GM23248 (cell line): ENCODE measurements around the gene WDPCP. TPM values are rescaled to one million over a fixed set of nuclear protein-coding genes. Genes with fewer than 3 reads are reported as not detected.

ENCODE experiments used
- DNase-seq: peaks from one replicate; pipeline ENCODE4 v3.0.0-alpha.2; 2015
- H2AFZ ChIP-seq: fragments of 200-600 bp; sonication (generic); 2 replicates; pipeline ENCODE4 v1.6.1; 2016; ENCODE audit warnings: antibody characterized with exemption
- H3F3A ChIP-seq: fragments of 200-600 bp; sonication (generic); 2 replicates; pipeline ENCODE4 v1.6.1; 2016; ENCODE audit warnings: mild to moderate bottlenecking, antibody characterized with exemption, mixed run types; ENCODE audit not compliant: insufficient read depth
- H3K27ac ChIP-seq: fragments of 200-600 bp; sonication (generic); 2 replicates; pipeline ENCODE4 v1.5.1; 2016; ENCODE audit warnings: mild to moderate bottlenecking
- H3K27me3 ChIP-seq: fragments of 200-600 bp; sonication (generic); replicated peaks from 2 replicates; pipeline ENCODE4 v1.6.1; 2016; ENCODE audit warnings: mild to moderate bottlenecking; ENCODE audit not compliant: insufficient read depth
- H3K36me3 ChIP-seq: fragments of 200-600 bp; sonication (generic); 2 replicates; pipeline ENCODE4 v1.6.1; 2016; ENCODE audit warnings: low read depth, mild to moderate bottlenecking
- H3K4me1 ChIP-seq: fragments of 200-600 bp; sonication (generic); 2 replicates; pipeline ENCODE4 v1.6.1; 2016; ENCODE audit warnings: mild to moderate bottlenecking; ENCODE audit not compliant: insufficient read depth
- H3K4me2 ChIP-seq: fragments of 200-600 bp; sonication (generic); one replicate; pipeline ENCODE4 v1.6.1; 2016; ENCODE audit warnings: mild to moderate bottlenecking; ENCODE audit not compliant: unreplicated experiment
- H3K4me3 ChIP-seq: fragments of 200-600 bp; sonication (generic); 2 replicates; pipeline ENCODE4 v1.5.1; 2016; ENCODE audit warnings: mild to moderate bottlenecking
- H3K79me2 ChIP-seq: fragments of 200-600 bp; sonication (generic); 2 replicates; pipeline ENCODE4 v1.6.1; 2016; ENCODE audit warnings: mild to moderate bottlenecking; ENCODE audit not compliant: insufficient read depth
- H3K9ac ChIP-seq: fragments of 200-600 bp; sonication (generic); 2 replicates; pipeline ENCODE4 v1.6.1; 2016; ENCODE audit warnings: mild to moderate bottlenecking
- H3K9me2 ChIP-seq: fragments of 200-600 bp; sonication (generic); 2 replicates; pipeline ENCODE4 v1.6.1; 2016; ENCODE audit warnings: mixed run types, mild to moderate bottlenecking, moderate library complexity; ENCODE audit not compliant: insufficient read depth
- H3K9me3 ChIP-seq: fragments of 200-600 bp; sonication (generic); one replicate; pipeline ENCODE4 v1.6.1; 2017; ENCODE audit warnings: low read depth
- H4K20me1 ChIP-seq: fragments of 200-600 bp; sonication (generic); 2 replicates; pipeline ENCODE4 v1.6.0; 2016; ENCODE audit not compliant: insufficient read depth
- EZH2 ChIP-seq: fragments of 200-600 bp; sonication (generic); IDR thresholded peaks from 2 replicates; pipeline ENCODE4 v1.6.1; 2018; ENCODE audit warnings: antibody characterized with exemption, mild to moderate bottlenecking; ENCODE audit not compliant: insufficient read depth, poor library complexity, severe bottlenecking
- EZH2phosphoT487 ChIP-seq: fragments of 200-600 bp; sonication (generic); IDR thresholded peaks from 2 replicates; pipeline ENCODE4 v1.6.1; 2018; ENCODE audit warnings: antibody characterized with exemption, moderate library complexity, mild to moderate bottlenecking, low read depth; ENCODE audit not compliant: insufficient read depth
- WGBS, 2 experiments: methylation state at CpG; one replicate each; pipeline ENCODE4 v1.1.6; 2015 to 2017; ENCODE audit warnings: low lambda C conversion rate in 2 of 2, low coverage in 1 of 2; ENCODE audit errors: missing lambda C conversion rate in 2 of 2; 5-methylcytosine and 5-hydroxymethylcytosine counted together
- in situ Hi-C: fragments of 300-500 bp; cut with MboI; formaldehyde crosslinking; loops from 2 replicates; pipeline ENCODE4 v1.15.0; 2020
- polyA plus RNA-seq: library from polyadenylated mRNA; unstranded; fragments of >200 nt; fragmentation: Nextera tagmentation; extraction: Ambion mirVana; gene quantifications from 2 replicates; pipeline ENCODE4 v1.2.1, GENCODE V29; 2016
- total RNA-seq: library from RNA; depleted of rRNA; stranded (reverse); fragments of >200 nt; shearing (Covaris generic); gene quantifications from 2 replicates; pipeline ENCODE4 v1.2.3, GENCODE V29; 2014

The WDPCP gene
- total and polyA plus RNA-seq, 2 experiments from 2014 or later, result 6.0 to 8.1 TPM

- Histone ChIP-seq H3K27ac (no peak overlapping the region), H3K9ac (no peak overlapping the region), H3K27me3 (no peaks in the 10 kb centered on the region), H3K4me2 (no peak overlapping the region), H3F3A (no peaks in the 10 kb centered on the region), H3K9me3 (no peaks in the 10 kb centered on the region), H3K4me1 (no peaks in the 10 kb centered on the region), H3K4me3 (no peak overlapping the region), H3K79me2 (no peaks in the 10 kb centered on the region), H3K36me3 (peaks cover 55% of the 10 kb centered on the region), H3K9me2 (no peaks in the 10 kb centered on the region), H4K20me1 (no peaks in the 10 kb centered on the region), H2AFZ (no peak overlapping the region)
- TF ChIP-seq EZH2phosphoT487 (no peak), EZH2 (no peak)
- DNase-seq, result no peak
- in situ Hi-C loops, result no loop called here
- WGBS, 2 experiments, result 96% methylated on average over 4 of the region's 4 CpGs
Measured at GRCh38 chr2:63604666-63605065, 16.4 kb upstream of the WDPCP start.

GRCh38 chr2:63600881-63601460 lies 12.7 kb upstream of the WDPCP start:
- no peak for DNase-seq
- H2AFZ ChIP-seq, result no peak overlapping the region
- no peaks in the 10 kb centered on the region for H3K27me3 ChIP-seq
- H3K4me2 ChIP-seq, result no peak overlapping the region
- peaks cover 13% of the 10 kb centered on the region; the same call in 1 of the 2 replicates for H3K79me2 ChIP-seq
- H3K9ac ChIP-seq, result no peak overlapping the region
- no peak overlapping the region for H3K27ac ChIP-seq
- in situ Hi-C loops, result no loop called here
- H4K20me1 ChIP-seq, result no peaks in the 10 kb centered on the region
- peaks cover 56% of the 10 kb centered on the region for H3K36me3 ChIP-seq
- 100% methylated on average over 1 of the region's 1 CpG for WGBS, 2 experiments
- no peak for TF ChIP-seq EZH2
- no peaks in the 10 kb centered on the region for H3F3A ChIP-seq
- H3K4me1 ChIP-seq, result no peaks in the 10 kb centered on the region
- H3K9me2 ChIP-seq, result no peaks in the 10 kb centered on the region
- no peak overlapping the region for H3K4me3 ChIP-seq
- H3K9me3 ChIP-seq, result no peaks in the 10 kb centered on the region

- Histone ChIP-seq H3K27me3 (no peaks in the 10 kb centered on the region), H3K9me3 (no peaks in the 10 kb centered on the region), H3K36me3 (peaks cover 56% of the 10 kb centered on the region), H3K9me2 (no peaks in the 10 kb centered on the region), H3K79me2 (peaks cover 33% of the 10 kb centered on the region), H2AFZ (no peak overlapping the region), H3F3A (no peaks in the 10 kb centered on the region), H3K9ac (no peak overlapping the region), H3K27ac (no peak overlapping the region), H3K4me2 (no peak overlapping the region), H3K4me1 (no peaks in the 10 kb centered on the region), H3K4me3 (no peak overlapping the region), H4K20me1 (no peaks in the 10 kb centered on the region)
- no peak for DNase-seq
- WGBS, 2 experiments, result 68 to 75% methylated on average over 2 of the region's 2 CpGs
- TF ChIP-seq EZH2phosphoT487, result no peak
- no peak for TF ChIP-seq EZH2
- in situ Hi-C loops, result no loop called here
Measured at GRCh38 chr2:63598981-63599380, 10.7 kb upstream of the WDPCP start.

GRCh38 chr2:63596401-63596883 lies 8.2 kb upstream of the WDPCP start:
- no peak overlapping the region for H3K9ac ChIP-seq
- H4K20me1 ChIP-seq, result no peaks in the 10 kb centered on the region
- H3K9me3 ChIP-seq, result no peaks in the 10 kb centered on the region
- peaks cover 58% of the 10 kb centered on the region for H3K79me2 ChIP-seq
- H3K27me3 ChIP-seq, result no peaks in the 10 kb centered on the region
- no peak overlapping the region for H3K4me2 ChIP-seq
- no peak overlapping the region for H3K4me3 ChIP-seq
- in situ Hi-C loops, result no loop called here
- peaks cover 48% of the 10 kb centered on the region; the same call in 1 of the 2 replicates for H3K36me3 ChIP-seq
- TF ChIP-seq EZH2phosphoT487 (no peak), EZH2 (no peak)
- no peaks in the 10 kb centered on the region for H3K9me2 ChIP-seq
- no peak overlapping the region for H3K27ac ChIP-seq
- WGBS, 2 experiments, result 95 to 100% methylated on average over 2 of the region's 2 CpGs
- DNase-seq, result no peak
- no peak overlapping the region for H2AFZ ChIP-seq
- no peaks in the 10 kb centered on the region for H3K4me1 ChIP-seq
- H3F3A ChIP-seq, result no peaks in the 10 kb centered on the region
